NOMO-1 treated with dmso at 0.1 percent for 144 hours (cell line): Measurements from ENCODE around the gene SCN1B.
A peak's percentile ranks its signal among the peaks of the same experiment; 100 is the strongest.

ENCODE experiments used
- DNase-seq: peaks from one replicate; lab custom pipeline; 2025; ENCODE audit not compliant: unreplicated experiment; lab: John Stamatoyannopoulos, UW

SCN1B gene

GRCh38 chr19:35051796-35052195, 21.5 kb downstream of the SCN1B start:
- no peak for DNase-seq

GRCh38 chr19:35052599-35053190, 22.4 kb downstream of the SCN1B start:
- no peak for DNase-seq

- DNase-seq = no peak
Measured at GRCh38 chr19:35053667-35054293, 23.5 kb downstream of the SCN1B start.

GRCh38 chr19:35054626-35055025, 24.4 kb downstream of the SCN1B start:
- no peak for DNase-seq

GRCh38 chr19:35055715-35056179, 25.5 kb downstream of the SCN1B start:
- DNase-seq = no peak

GRCh38 chr19:35056513-35057063, 26.3 kb downstream of the SCN1B start:
- DNase-seq = no peak

GRCh38 chr19:35058370-35058769, 28.1 kb downstream of the SCN1B start:
- DNase-seq = no peak

GRCh38 chr19:35059006-35059798, 28.9 kb downstream of the SCN1B start:
- DNase-seq = no peak

GRCh38 chr19:35059799-35060091, 29.5 kb downstream of the SCN1B start:
- no peak for DNase-seq

- DNase-seq = no peak
Measured at GRCh38 chr19:35060160-35060855, 30.0 kb downstream of the SCN1B start.

- no peak for DNase-seq
Measured at GRCh38 chr19:35061583-35062373, 31.5 kb downstream of the SCN1B start.

- no peak for DNase-seq
Measured at GRCh38 chr19:35062942-35063341, 32.7 kb downstream of the SCN1B start.

- no peak for DNase-seq
Measured at GRCh38 chr19:35063940-35064818, 33.9 kb downstream of the SCN1B start.

- no peak for DNase-seq
Measured at GRCh38 chr19:35065574-35065973, 35.3 kb downstream of the SCN1B start.

- DNase-seq = no peak
Measured at GRCh38 chr19:35066121-35066520, 35.9 kb downstream of the SCN1B start.

GRCh38 chr19:35066691-35067563, 36.7 kb downstream of the SCN1B start:
- DNase-seq = peak; percentile 73

- no peak for DNase-seq
Measured at GRCh38 chr19:35068941-35069634, 38.8 kb downstream of the SCN1B start.

- DNase-seq = no peak
Measured at GRCh38 chr19:35069696-35070095, 39.4 kb downstream of the SCN1B start.
